Measurements from ENCODE around the gene KCNA10.

The KCNA10 gene

DNA sequence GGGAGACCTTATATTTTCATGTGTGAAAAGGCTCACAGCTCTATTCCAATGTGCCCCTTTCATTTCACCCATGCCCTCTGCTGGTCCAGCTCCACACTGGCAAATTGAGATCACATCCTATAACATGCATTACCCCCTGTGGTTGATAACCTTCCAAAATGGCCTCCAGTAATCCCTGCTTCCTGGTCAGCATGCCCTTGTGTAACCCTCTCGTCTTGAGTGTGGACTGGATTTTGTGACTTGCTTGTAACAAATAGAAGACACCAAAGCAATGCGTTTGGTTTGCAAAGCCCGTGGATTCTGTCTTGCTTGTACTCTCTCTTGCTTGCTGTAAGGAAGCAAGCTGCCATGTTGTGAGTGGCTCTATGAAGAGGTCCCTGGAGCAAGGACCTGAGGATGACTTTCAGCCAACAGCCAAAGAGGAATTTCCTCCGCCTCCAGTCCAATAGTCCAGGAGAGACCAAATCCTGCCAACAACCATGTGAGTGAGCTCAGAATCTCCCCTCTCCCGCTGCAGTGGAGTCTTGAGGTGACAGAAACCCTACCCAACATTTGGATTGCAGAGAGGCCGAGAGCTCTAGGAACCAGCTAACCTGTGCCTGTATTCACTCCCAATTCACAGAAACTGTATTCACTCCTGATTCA, 17.4 kb downstream of the KCNA10 start:
- DNase-seq (ENCODE audit: low spot score in 2 of 2) (no peak), ATAC-seq (ENCODE audit: low read depth) (no peak)
- H3K27ac Mint-ChIP-seq = no peak overlapping the region
- H3K9me3 Mint-ChIP-seq = no peaks in the 10 kb centered on the region
- H3K4me3 Mint-ChIP-seq = no peak overlapping the region
- no peaks in the 10 kb centered on the region for H3K36me3 Mint-ChIP-seq
- H3K27me3 Mint-ChIP-seq = no peaks in the 10 kb centered on the region
- H3K4me1 Mint-ChIP-seq = peaks cover 9% of the 10 kb centered on the region

DNA sequence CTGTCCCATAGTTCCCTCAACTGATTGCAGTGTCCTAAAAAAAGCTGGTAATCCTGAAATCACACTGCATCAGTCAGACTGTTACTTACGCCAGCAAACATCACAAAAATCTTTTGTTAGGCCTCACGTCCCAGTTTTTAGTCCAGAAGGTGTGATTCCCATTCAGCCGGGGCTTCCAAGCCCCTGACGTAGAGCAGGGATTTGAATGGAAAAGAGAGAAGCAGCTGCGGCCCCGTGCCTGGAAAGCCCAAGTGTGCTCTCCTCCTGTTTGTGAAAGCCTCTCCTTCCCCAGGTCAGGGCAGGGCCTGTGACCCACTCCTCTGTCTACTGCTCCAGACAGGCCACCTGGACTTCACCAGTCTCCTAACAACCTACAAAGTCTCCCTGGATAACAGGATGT, 20.7 kb downstream of the KCNA10 start:
- Mint-ChIP-seq H3K4me3 (no peak overlapping the region), H3K27me3 (no peaks in the 10 kb centered on the region), H3K27ac (no peak overlapping the region), H3K36me3 (no peaks in the 10 kb centered on the region), H3K4me1 (peaks cover 11% of the 10 kb centered on the region), H3K9me3 (no peaks in the 10 kb centered on the region)
- DNase-seq (ENCODE audit: low spot score in 2 of 2) (no peak), ATAC-seq (ENCODE audit: low read depth) (no peak)

DNA sequence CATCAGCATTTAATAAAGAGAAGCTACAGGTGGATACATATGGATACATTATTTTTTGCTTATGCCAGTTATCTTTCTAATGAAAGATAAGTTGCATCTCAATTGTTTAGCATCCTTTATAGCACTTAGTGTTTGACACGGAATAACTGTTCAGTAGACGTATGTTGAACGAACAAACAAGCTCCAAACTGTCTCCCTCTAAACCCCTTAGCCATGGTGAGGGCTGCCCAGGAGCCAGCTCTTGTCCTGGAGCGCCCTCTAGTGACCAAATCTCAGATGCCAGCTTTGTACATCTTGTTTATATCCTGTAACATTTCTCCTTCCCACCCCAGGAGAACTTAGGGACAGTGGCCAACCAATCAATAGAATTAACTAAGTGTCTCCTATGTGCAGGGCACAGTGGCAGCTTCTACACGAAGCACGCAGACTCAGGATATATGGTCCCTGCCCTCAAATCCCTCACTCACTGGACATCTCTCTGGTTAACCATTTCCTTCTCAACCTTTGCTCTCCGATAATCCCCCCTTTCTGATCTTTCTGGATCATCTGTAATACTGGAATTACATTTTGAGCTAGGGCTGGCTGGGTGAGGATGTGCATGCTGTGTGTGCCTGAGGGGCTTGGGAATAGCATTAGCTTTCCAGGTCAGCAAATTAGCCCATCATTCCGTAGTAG, 22.9 kb downstream of the KCNA10 start:
- H3K4me3 Mint-ChIP-seq = no peak overlapping the region
- peak; percentile 93 for ATAC-seq (ENCODE audit: low read depth)
- H3K9me3 Mint-ChIP-seq = no peaks in the 10 kb centered on the region
- no peak overlapping the region for H3K27ac Mint-ChIP-seq
- peak; percentile 77 to 84 for DNase-seq (ENCODE audit: low spot score in 2 of 2)
- H3K4me1 Mint-ChIP-seq = peaks cover 3% of the 10 kb centered on the region
- H3K27me3 Mint-ChIP-seq = no peaks in the 10 kb centered on the region
- no peaks in the 10 kb centered on the region for H3K36me3 Mint-ChIP-seq

DNA sequence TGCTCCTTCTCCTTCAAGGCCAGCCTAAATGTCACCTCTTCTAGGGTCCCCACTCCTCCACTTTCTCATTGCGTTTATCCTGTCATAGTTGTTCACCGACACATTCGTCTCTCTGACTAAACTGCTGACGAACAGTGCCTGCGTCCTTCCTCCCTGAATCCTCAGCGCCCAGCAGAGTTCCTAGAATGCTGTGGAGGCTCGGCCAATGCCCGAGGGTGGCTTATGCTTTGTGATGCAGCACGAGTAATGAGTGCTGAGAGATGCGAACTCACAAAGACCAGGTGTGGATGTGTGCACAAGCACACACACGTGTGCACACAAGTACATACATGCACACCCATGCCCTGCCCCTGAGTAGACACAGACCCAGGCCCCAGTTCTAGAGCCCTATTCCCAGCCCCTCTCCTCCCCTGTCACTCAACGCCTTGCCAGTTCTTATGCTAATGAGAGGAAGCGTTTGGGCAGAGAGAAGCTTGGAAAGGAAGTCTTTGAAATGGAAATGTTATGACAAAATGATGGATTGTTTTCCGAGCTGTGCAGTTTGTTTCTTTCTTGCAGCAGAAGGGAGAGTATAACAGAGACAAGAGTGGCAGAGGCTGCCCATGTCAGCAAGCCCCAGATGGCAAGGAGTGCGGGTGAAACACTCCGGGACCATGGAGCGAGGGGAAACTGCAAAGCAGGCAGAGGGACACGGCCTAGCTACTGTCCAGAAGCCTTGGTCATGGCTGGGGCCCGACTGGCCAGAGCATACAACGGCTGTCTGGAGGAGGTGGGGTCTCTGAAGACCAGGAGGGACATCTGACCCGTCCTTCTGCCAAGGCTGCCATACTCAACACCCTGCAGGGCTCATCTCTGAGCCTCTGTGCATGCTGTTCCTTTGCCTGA, 24.2 kb downstream of the KCNA10 start:
- Mint-ChIP-seq H3K9me3 (no peaks in the 10 kb centered on the region), H3K27ac (no peak overlapping the region), H3K4me1 (peaks cover 3% of the 10 kb centered on the region), H3K4me3 (no peak overlapping the region), H3K36me3 (no peaks in the 10 kb centered on the region), H3K27me3 (no peaks in the 10 kb centered on the region)
- DNase-seq (ENCODE audit: low spot score in 2 of 2) = no peak
- ATAC-seq (ENCODE audit: low read depth) = no peak

DNA sequence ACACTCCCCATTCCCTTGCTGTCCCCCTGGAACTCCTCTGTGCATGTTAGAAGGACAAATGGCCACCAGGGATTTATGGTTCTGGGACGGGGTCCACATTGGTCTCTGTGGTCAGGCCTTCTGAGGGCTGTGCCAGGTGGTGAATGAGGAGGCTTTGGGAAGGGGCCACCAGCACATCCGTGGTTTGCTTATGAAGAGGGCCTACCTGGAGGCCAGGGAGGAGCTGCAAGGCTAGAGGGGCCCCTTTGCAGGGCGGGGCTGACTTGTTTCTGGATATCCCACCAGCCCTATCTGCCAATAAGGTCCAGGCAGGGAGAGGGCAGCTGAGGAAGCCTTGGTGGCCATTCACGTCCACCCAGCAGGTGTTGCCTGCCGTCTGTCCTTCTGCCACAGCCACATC, 24.9 kb downstream of the KCNA10 start:
- Mint-ChIP-seq H3K9me3 (no peaks in the 10 kb centered on the region), H3K4me1 (peaks cover 3% of the 10 kb centered on the region), H3K4me3 (no peak overlapping the region), H3K36me3 (no peaks in the 10 kb centered on the region), H3K27ac (no peak overlapping the region), H3K27me3 (no peaks in the 10 kb centered on the region)
- DNase-seq (ENCODE audit: low spot score in 2 of 2) (no peak), ATAC-seq (ENCODE audit: low read depth) (no peak)

DNA sequence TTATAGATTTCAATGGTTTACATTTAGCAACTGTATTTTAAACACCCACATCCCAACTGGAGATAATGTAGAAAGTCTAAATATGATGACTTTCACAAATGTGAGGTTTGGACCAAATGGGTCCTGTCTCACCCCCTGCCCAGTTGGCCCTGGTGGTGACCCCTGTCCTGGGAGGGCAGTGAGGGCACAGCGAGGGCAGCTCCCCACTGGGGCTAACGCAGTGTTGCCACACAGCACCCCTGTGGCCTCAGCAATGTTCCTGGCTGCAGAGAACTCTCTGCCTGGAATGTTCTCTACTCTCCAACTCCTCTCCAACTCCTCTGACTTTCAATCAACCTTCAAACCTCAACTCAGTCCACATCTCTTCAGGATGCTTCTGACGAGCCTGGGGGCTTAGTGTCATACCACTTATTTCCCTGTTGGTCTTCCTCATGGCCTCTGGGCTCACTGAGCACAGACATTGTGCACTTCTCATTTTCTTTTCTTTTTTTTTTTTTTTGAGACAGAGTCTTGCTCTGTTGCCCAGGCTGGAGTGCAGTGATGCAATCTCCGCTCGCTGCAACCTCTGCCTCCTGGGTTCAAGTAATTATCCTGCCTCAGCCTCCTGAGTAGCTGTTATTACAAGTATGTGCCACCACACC, 25.8 kb downstream of the KCNA10 start:
- no peaks in the 10 kb centered on the region for H3K27me3 Mint-ChIP-seq
- no peak overlapping the region for H3K4me3 Mint-ChIP-seq
- no peak overlapping the region for H3K27ac Mint-ChIP-seq
- no peaks in the 10 kb centered on the region for H3K9me3 Mint-ChIP-seq
- DNase-seq (ENCODE audit: low spot score in 2 of 2) (no peak), ATAC-seq (ENCODE audit: low read depth) (no peak)
- peaks cover 3% of the 10 kb centered on the region for H3K4me1 Mint-ChIP-seq
- no peaks in the 10 kb centered on the region for H3K36me3 Mint-ChIP-seq

DNA sequence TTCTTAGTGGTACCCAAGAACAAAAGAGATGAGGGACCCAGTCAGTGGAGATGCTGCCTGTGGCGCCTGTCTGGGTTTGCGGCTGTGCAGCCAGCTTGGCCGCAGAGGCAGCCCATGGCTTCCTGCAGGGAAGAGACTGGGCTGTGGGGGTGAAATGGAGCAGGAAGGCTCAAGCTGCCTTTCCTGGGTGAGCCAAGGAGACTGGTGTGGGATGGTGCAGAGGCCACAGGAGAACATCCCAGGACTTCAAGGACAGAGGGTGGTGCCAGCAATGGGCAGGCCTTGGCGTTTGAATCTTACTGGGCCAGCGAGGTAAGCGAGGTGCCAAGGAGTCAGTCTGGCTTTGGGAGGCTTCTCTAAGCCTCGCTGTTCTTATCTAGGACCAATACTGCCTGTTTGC, 26.4 kb downstream of the KCNA10 start:
- H3K9me3 Mint-ChIP-seq = no peaks in the 10 kb centered on the region

DNA sequence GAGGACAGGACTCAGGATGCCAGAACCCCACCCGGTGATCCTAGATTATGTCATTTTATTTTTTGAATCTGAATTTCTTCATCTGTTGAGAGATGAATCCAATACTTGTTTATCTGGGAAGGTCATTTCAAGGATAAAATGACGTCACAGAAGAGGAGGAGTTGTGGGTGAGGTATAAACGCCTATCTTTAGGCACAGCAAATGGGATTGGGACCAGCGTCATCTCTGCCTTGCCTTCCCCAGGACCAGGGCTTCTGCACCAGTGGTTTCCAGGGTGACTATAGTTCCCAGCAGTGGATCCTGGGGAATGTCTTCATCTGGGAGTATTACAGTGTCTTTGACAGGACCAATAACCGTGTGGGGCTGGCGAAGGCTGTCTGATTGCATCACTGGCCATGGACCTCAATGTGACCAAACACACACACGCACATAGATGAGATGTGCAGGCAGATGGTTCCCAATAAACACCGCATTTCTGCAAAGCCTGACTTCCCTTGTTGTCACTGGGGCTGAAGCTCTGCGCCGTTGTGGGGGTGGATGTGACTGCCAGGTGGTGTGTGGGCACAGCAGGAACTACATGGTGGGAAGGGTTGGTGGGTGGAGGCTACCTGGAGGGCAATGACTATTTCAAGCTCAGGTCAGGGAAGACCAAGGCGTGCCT, 28.1 kb downstream of the KCNA10 start:
- no peaks in the 10 kb centered on the region for H3K36me3 Mint-ChIP-seq
- peaks cover 6% of the 10 kb centered on the region for H3K27me3 Mint-ChIP-seq
- H3K27ac Mint-ChIP-seq = no peak overlapping the region
- peaks cover 3% of the 10 kb centered on the region for H3K4me1 Mint-ChIP-seq
- H3K9me3 Mint-ChIP-seq = no peaks in the 10 kb centered on the region
- ATAC-seq (ENCODE audit: low read depth) = no peak
- no peak for DNase-seq (ENCODE audit: low spot score in 2 of 2)
- no peak overlapping the region for H3K4me3 Mint-ChIP-seq

More for the DNA sequence above, 26.4 kb downstream of the KCNA10 start:
- Mint-ChIP-seq H3K27ac (no peak overlapping the region), H3K4me3 (no peak overlapping the region), H3K27me3 (peaks cover 2% of the 10 kb centered on the region), H3K36me3 (no peaks in the 10 kb centered on the region), H3K4me1 (peaks cover 3% of the 10 kb centered on the region)
- DNase-seq (ENCODE audit: low spot score in 2 of 2) (no peak), ATAC-seq (ENCODE audit: low read depth) (no peak)

DNA sequence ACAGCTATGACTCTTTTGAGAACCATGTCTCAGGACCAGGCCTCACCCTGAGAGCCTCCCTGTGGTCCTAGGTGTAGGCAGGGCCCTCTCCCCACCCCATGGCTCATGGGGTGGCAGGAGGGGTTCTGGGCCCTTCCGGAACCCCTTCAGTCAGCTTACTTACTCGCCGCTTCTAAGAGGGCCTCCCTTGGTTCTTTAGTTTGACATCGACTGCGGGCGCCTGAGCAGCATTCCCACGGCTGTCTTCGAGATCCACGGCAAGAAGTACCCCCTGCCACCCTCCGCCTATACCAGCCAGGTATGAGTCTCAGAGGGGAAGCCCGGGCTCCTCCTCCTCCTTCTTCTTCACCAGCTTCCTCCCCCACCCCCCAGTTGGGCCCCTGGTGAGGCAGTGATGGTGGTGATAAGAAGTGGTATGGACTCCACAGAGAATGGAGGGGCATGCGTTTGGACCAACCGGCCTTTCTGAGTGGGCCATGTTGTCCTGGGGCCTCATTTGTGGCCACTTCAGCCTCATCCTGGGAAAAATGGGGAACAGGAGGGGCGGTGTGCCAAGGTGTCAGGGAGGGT, 28.9 kb downstream of the KCNA10 start:
- Mint-ChIP-seq H3K36me3 (no peaks in the 10 kb centered on the region), H3K27me3 (peaks cover 11% of the 10 kb centered on the region), H3K9me3 (no peaks in the 10 kb centered on the region), H3K4me3 (no peak overlapping the region), H3K4me1 (no peaks in the 10 kb centered on the region), H3K27ac (no peak overlapping the region)
- DNase-seq (ENCODE audit: low spot score in 2 of 2) (no peak), ATAC-seq (ENCODE audit: low read depth) (no peak)

DNA sequence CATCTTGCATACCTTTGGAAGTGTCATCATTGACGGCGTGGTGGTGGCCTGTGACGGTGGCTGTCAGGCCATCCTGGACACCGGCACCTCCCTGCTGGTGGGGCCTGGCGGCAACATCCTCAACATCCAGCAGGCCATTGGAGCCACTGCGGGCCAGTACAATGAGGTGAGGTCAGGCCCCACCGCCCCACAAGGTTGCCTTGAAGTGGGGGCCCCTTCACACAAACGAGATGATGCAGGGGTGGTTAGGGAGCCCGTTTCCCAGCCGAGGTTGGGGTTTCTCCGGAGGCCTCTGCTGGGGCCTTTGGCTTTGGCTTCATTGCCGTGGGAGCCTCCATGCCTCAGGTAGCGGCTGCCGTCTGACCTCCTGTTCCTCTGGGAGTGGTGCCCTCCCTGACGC, 29.6 kb downstream of the KCNA10 start:
- H3K36me3 Mint-ChIP-seq = no peaks in the 10 kb centered on the region
- H3K4me3 Mint-ChIP-seq = no peak overlapping the region
- DNase-seq (ENCODE audit: low spot score in 2 of 2) (no peak), ATAC-seq (ENCODE audit: low read depth) (no peak)
- no peaks in the 10 kb centered on the region for H3K9me3 Mint-ChIP-seq
- no peaks in the 10 kb centered on the region for H3K4me1 Mint-ChIP-seq
- no peak overlapping the region for H3K27ac Mint-ChIP-seq
- peaks cover 11% of the 10 kb centered on the region for H3K27me3 Mint-ChIP-seq

DNA sequence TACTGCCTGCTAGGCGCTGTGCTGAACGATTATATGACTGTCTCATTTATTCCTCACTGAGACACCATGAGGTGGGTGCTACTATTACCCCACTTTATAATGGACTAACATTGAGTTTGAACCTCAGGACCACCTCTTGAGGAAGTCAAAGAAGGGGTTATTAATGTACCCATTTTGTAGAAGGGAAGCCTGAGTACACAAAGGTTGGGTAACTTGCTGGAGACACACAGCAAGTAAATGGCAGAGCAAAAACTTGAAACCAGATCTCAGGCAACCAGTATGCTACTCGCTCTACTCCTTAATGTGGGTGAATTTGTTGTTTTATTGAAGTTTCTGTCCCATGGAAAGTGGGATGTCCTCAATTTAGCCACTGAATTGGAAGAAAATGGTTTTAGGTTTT, 30.1 kb downstream of the KCNA10 start:
- H3K9me3 Mint-ChIP-seq = no peaks in the 10 kb centered on the region

DNA sequence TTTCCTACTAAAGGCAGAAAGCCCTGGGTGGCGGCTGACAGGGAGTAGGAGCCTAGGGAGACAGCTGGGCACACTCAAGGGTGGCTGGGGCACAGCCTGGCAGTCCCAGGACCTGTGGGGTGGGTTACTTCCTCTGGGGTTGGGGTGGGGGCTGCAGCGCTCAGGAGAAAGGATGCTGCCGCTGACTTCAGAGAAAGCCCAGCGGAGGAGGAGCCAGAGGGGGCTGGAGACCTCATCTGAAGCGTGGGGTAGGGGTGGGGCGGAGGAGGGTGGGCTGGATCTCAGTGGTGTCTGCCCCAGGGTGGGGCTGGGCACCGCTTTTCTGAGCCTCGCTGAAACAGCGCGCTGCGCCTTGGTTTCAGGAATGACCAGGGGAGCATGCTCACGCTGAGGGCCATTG, 30.8 kb downstream of the KCNA10 start:
- DNase-seq (ENCODE audit: low spot score in 2 of 2) (no peak), ATAC-seq (ENCODE audit: low read depth) (no peak)
- Mint-ChIP-seq H3K4me3 (no peak overlapping the region), H3K27me3 (peaks cover 15% of the 10 kb centered on the region), H3K9me3 (no peaks in the 10 kb centered on the region), H3K4me1 (no peaks in the 10 kb centered on the region), H3K27ac (no peak overlapping the region), H3K36me3 (no peaks in the 10 kb centered on the region)

More for the DNA sequence above, 30.1 kb downstream of the KCNA10 start:
- Mint-ChIP-seq H3K36me3 (no peaks in the 10 kb centered on the region), H3K27ac (no peak overlapping the region), H3K4me1 (no peaks in the 10 kb centered on the region), H3K27me3 (peaks cover 11% of the 10 kb centered on the region), H3K4me3 (no peak overlapping the region)
- no peak for ATAC-seq (ENCODE audit: low read depth)
- DNase-seq (ENCODE audit: low spot score in 2 of 2) = no peak

DNA sequence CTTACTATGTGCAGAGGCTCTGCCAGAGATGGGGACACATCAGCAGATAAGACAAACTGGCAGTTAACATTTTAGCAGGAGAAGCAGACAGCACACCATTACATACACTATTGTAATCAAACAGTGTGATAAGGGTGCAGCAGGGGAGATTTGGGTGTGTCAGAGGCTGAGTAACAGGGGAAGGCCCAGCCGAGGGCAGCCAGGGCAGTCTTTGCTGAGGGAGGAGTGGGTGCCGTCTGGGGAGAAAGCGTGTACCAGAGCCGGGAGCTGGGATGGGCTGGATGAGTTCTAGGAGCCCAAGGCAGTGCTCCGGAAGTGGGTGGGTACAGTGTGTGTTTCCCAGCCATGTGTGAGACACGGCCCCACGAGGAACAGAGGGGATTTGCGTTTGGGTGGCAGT, 31.2 kb downstream of the KCNA10 start:
- H3K4me1 Mint-ChIP-seq = no peaks in the 10 kb centered on the region
- H3K9me3 Mint-ChIP-seq = no peaks in the 10 kb centered on the region
- ATAC-seq (ENCODE audit: low read depth) (no peak), DNase-seq (ENCODE audit: low spot score in 2 of 2) (no peak)
- H3K27me3 Mint-ChIP-seq = peaks cover 15% of the 10 kb centered on the region
- H3K4me3 Mint-ChIP-seq = no peak overlapping the region
- no peak overlapping the region for H3K27ac Mint-ChIP-seq
- H3K36me3 Mint-ChIP-seq = no peaks in the 10 kb centered on the region
